Stimulated activated naive CD8-positive, alpha-beta T cell treated with anti-CD3 and anti-CD28 coated beads, Interleukin-15, Interleukin-2, amounts not matched to agents 100 ng/mL and 50 ng/mL, for 24 hours (primary cell): ENCODE data around the gene MYBPC3.

Experiments used
- H3K27ac Mint-ChIP-seq: one replicate; pipeline ENCODE4 v1.8.0; 2021; ENCODE audit warnings: mild to moderate bottlenecking, mixed read lengths
- H3K27me3 Mint-ChIP-seq: one replicate; pipeline ENCODE4 v1.8.0; 2021; ENCODE audit warnings: mixed read lengths
- H3K36me3 Mint-ChIP-seq: one replicate; pipeline ENCODE4 v1.8.0; 2021; ENCODE audit warnings: low read depth, mixed read lengths
- H3K4me1 Mint-ChIP-seq: one replicate; pipeline ENCODE4 v1.8.0; 2021; ENCODE audit warnings: low read depth, mixed read lengths
- H3K4me3 Mint-ChIP-seq: one replicate; pipeline ENCODE4 v1.8.0; 2021; ENCODE audit warnings: mild to moderate bottlenecking, mixed read lengths
- H3K9me3 Mint-ChIP-seq: one replicate; pipeline ENCODE4 v1.8.0; 2021; ENCODE audit warnings: mixed read lengths

MYBPC3 gene

GRCh38 chr11:47390422-47390760, 37.9 kb upstream of the MYBPC3 start:
- peaks cover 60% of the 10 kb centered on the region for H3K4me1 Mint-ChIP-seq
- no peaks in the 10 kb centered on the region for H3K27me3 Mint-ChIP-seq
- no peak overlapping the region for H3K4me3 Mint-ChIP-seq
- no peaks in the 10 kb centered on the region for H3K36me3 Mint-ChIP-seq
- H3K27ac Mint-ChIP-seq: no peak overlapping the region
- no peaks in the 10 kb centered on the region for H3K9me3 Mint-ChIP-seq

DNA sequence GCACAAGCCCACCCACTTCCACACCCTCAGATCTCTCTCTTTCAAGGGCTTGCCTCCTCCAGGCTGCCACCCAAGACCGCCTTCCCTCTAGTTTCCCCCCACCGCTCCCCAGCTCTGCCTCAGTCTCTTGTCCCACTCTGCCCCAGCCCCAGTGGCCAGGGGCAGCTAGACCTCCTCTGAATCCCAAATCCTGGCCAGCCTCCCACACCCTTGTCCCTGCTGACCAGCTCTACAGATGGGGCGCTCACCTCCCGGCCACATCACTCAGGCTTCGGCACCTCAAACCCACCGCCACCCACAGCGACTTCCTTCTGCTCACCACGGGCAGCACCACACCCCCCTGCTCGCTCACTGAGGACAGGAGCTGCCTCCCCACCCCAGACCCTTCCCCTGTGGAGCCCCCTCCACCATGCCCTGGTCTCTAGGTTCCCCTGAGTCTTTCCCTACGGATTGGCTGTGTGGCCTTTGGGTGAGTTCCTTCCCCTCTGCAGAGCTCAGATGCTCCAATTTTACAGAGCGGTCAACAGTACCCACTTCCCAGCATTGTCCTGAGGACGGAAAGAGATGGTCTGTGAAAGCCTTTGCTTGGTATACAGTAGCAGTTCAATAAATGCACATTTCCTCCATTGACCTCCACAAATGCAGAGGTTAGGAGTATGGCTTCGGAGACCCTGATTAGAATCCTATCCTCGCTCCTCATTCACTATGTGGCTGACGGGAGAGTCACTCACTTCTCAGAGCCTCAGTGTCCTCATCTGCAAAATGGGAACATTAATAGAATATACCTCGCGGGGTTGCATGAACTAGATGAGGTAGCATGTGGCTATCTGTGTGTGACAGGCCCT, 37.3 kb upstream of the MYBPC3 start:
- peak overlapping the region; percentile 16 for H3K27ac Mint-ChIP-seq
- H3K9me3 Mint-ChIP-seq: no peaks in the 10 kb centered on the region
- no peaks in the 10 kb centered on the region for H3K36me3 Mint-ChIP-seq
- H3K4me1 Mint-ChIP-seq: peaks cover 55% of the 10 kb centered on the region
- no peak overlapping the region for H3K4me3 Mint-ChIP-seq
- H3K27me3 Mint-ChIP-seq: no peaks in the 10 kb centered on the region

DNA sequence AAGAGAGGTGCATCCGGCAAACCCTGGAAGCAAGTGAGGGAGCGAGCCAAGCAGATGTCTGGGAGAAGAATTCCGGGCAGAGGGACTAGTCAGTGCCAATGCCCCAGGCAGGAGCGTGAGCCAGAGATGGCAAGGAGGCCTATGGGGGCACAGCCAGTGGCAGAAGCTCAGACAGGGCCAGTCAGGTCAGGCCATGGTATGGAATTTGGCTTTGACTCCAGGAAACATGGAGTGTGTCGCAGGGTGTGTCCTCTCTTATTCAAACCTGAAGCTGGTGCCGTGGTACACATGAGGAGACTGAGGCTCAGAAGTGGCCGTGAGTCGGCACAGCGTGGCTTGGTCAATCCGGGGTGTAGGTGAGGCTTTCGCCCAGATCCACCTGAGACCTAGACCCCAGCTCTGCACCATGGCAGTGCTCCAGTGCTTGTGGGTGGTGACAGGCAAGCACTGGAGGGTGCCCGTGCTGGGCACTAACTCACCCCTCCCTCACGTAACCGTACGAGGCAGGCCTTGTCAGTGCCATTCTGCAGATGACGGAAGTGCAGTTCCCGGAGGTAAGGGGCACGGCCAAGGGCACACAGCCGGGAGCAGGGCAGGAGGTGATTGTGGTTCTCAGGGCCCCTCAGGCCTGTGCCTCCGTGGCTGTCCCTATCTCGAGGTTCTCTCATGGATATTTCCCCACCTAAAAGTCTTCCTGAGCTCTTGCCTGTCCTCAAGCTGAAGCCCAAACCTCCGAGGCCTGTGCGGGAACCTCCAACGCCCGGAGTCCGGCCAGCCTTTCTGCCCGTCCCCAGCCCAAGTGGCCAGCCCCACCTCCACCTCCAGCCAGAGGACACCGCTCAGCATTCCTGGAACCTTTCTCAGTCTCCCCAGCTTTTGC, 36.4 kb upstream of the MYBPC3 start:
- H3K27me3 Mint-ChIP-seq: no peaks in the 10 kb centered on the region
- H3K4me1 Mint-ChIP-seq: peaks cover 47% of the 10 kb centered on the region
- H3K36me3 Mint-ChIP-seq: no peaks in the 10 kb centered on the region
- H3K9me3 Mint-ChIP-seq: no peaks in the 10 kb centered on the region
- H3K4me3 Mint-ChIP-seq: no peak overlapping the region
- H3K27ac Mint-ChIP-seq: peak overlapping the region; percentile 31

GRCh38 chr11:47387944-47388696, 35.6 kb upstream of the MYBPC3 start:
- no peaks in the 10 kb centered on the region for H3K36me3 Mint-ChIP-seq
- H3K9me3 Mint-ChIP-seq: no peaks in the 10 kb centered on the region
- peak overlapping the region; percentile 31 for H3K27ac Mint-ChIP-seq
- no peaks in the 10 kb centered on the region for H3K27me3 Mint-ChIP-seq
- peaks cover 40% of the 10 kb centered on the region for H3K4me1 Mint-ChIP-seq
- H3K4me3 Mint-ChIP-seq: no peak overlapping the region

DNA sequence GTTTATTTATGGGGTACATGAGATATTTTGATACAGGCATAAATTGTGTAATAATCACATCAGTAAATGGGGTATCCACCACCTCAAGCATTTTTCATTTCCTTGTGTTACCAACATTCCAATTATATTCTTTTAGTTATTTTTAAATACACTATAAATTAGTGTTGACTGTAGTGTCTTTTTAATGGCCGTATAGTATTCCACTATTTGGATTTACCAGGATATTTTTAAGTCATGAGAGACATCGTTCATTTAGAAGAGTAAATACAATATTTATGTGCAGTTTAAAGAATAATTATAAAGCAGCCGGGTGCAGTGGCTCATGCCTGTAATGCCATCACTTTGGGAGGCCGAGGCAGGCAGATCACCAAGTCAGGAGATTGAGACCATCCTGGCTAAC, 32.0 kb upstream of the MYBPC3 start:
- Mint-ChIP-seq H3K27ac (no peak overlapping the region), H3K4me1 (peaks cover 18% of the 10 kb centered on the region)

DNA sequence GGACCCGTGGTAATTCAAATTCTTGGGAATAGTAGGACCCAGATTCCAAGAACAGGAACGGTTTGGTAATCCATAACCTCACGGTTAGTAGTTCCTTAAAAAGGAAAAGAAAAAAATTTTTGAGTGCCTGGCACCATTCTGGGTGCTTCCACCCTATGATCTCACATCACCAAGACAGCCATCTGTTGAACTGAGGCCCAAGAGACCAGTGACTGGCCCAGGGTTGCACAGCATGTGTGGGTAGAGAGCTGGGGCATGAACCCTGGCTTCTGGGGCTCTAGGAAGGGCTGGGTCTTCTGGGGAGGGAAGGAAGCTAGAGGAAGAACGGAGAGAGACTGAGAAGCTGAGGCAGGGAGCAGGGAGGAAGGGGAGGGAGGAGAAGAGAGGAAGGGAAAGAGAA, 30.6 kb upstream of the MYBPC3 start:
- no peaks in the 10 kb centered on the region for H3K27me3 Mint-ChIP-seq
- H3K9me3 Mint-ChIP-seq: no peaks in the 10 kb centered on the region
- H3K4me3 Mint-ChIP-seq: no peak overlapping the region
- no peak overlapping the region for H3K27ac Mint-ChIP-seq
- no peaks in the 10 kb centered on the region for H3K36me3 Mint-ChIP-seq
- H3K4me1 Mint-ChIP-seq: peaks cover 7% of the 10 kb centered on the region

More for the DNA sequence above, 32.0 kb upstream of the MYBPC3 start:
- Mint-ChIP-seq H3K27me3 (no peaks in the 10 kb centered on the region), H3K9me3 (no peaks in the 10 kb centered on the region), H3K4me3 (no peak overlapping the region), H3K36me3 (no peaks in the 10 kb centered on the region)

GRCh38 chr11:47380078-47380477, 27.6 kb upstream of the MYBPC3 start:
- H3K36me3 Mint-ChIP-seq: no peaks in the 10 kb centered on the region
- H3K27ac Mint-ChIP-seq: no peak overlapping the region
- no peaks in the 10 kb centered on the region for H3K9me3 Mint-ChIP-seq
- no peaks in the 10 kb centered on the region for H3K27me3 Mint-ChIP-seq
- H3K4me1 Mint-ChIP-seq: peaks cover 9% of the 10 kb centered on the region
- H3K4me3 Mint-ChIP-seq: no peak overlapping the region

DNA sequence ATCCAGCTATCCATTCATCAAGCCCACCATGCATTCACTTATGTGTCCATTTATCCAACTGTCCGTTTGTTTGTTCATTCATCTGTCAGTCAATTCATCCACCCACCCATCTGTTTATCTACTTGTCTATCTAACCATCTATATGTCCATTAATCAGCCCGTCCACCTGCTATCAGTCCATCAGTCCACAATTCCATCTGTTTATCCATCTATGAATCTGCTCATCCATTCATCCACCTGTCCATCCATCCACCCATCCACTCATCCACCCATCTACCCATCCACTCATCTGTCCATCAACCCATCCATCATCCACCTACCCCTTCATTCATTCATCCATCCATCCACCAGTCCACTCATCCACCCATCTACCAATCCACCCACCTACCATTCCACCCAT, 26.8 kb upstream of the MYBPC3 start:
- H3K27me3 Mint-ChIP-seq: no peaks in the 10 kb centered on the region
- H3K4me3 Mint-ChIP-seq: no peak overlapping the region
- H3K36me3 Mint-ChIP-seq: no peaks in the 10 kb centered on the region
- H3K4me1 Mint-ChIP-seq: peaks cover 17% of the 10 kb centered on the region
- H3K9me3 Mint-ChIP-seq: no peaks in the 10 kb centered on the region
- no peak overlapping the region for H3K27ac Mint-ChIP-seq

- no peak overlapping the region for H3K4me3 Mint-ChIP-seq
- no peaks in the 10 kb centered on the region for H3K27me3 Mint-ChIP-seq
- peaks cover 22% of the 10 kb centered on the region for H3K4me1 Mint-ChIP-seq
- no peaks in the 10 kb centered on the region for H3K9me3 Mint-ChIP-seq
- H3K27ac Mint-ChIP-seq: no peak overlapping the region
- no peaks in the 10 kb centered on the region for H3K36me3 Mint-ChIP-seq
Measured at GRCh38 chr11:47378836-47379170, 26.3 kb upstream of the MYBPC3 start.

- Mint-ChIP-seq H3K36me3 (no peaks in the 10 kb centered on the region), H3K27ac (peak within 1 kb of the TSS; percentile 69), H3K4me3 (peak within 1 kb of the TSS; percentile 44), H3K9me3 (no peaks in the 10 kb centered on the region), H3K27me3 (no peaks in the 10 kb centered on the region), H3K4me1 (peaks cover 22% of the 10 kb centered on the region)
Measured at GRCh38 chr11:47378010-47378835, 25.7 kb upstream of the MYBPC3 start, which contains the start of gene SPI1. Gene SPI1 (minus strand): TSS chr11:47378547. CDS start chr11:47378353, 194 bp downstream.

- Mint-ChIP-seq H3K9me3 (no peaks in the 10 kb centered on the region), H3K36me3 (no peaks in the 10 kb centered on the region), H3K4me1 (peaks cover 22% of the 10 kb centered on the region), H3K27me3 (no peaks in the 10 kb centered on the region), H3K27ac (no peak overlapping the region), H3K4me3 (peak overlapping the region; percentile 44)
Measured at GRCh38 chr11:47377571-47378009, 25.1 kb upstream of the MYBPC3 start.

DNA sequence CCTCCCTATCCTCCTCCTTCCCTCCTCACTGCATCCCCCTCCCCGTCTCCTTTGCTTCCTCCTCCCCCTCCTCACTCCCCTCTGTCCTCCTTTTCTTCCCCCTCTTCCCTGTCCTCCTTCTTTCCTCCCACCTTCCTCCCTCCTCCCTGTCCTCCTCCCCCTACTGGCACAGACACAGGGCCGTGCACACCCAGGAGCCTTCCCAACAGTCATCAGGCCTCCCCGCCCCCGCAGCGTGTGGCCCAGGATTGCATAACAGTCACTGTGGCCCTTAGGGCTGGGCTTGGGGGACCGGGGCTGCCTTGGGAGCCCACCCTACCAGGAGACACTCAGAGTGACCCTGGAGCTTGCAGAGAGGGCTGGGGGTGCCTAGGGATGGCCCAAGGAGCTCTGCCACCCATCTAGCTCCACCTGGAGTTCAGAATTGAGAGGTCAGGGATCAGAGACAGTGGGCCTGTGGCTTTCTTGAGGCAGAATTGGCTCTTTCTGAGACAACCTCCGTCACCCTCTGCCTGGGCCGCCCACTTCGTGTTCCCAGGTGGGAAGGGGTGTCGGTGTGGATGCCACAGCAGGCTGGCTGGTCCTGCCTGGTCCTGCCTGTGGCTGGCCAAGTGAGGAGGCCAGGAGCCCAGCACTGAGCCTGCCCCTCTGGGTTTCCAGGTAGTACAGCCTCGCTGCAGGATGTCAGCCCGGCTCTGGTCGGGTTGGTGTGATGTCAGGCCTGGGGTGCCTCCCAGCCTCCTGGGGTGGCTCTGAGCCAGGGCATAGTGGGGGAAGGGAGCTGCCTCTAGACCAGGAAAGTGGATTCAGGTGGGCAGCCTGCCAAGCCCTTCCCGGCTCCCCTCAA, 24.2 kb upstream of the MYBPC3 start:
- no peak overlapping the region for H3K27ac Mint-ChIP-seq
- no peaks in the 10 kb centered on the region for H3K27me3 Mint-ChIP-seq
- no peaks in the 10 kb centered on the region for H3K36me3 Mint-ChIP-seq
- peaks cover 22% of the 10 kb centered on the region for H3K4me1 Mint-ChIP-seq
- peak overlapping the region; percentile 44 for H3K4me3 Mint-ChIP-seq
- H3K9me3 Mint-ChIP-seq: no peaks in the 10 kb centered on the region

DNA sequence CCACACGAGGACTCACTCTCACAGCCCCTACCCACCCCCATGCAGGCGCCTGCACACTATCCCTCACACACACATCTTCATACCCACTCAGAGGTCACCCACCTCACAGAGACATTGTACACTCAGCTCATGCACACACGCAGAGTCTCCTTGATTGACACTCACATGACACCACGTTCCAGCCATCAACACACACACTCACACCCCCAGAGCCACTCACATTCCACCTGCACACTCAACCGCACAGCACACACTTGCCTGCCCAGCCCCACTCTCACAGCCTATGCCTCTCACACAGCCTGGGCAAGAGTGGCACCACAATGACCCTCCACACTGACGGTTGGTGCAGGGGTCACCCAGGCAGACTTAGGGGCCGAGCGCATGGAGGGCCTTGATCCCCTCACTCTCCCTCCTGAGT, 23.6 kb upstream of the MYBPC3 start:
- Mint-ChIP-seq H3K36me3 (no peaks in the 10 kb centered on the region), H3K4me1 (peaks cover 22% of the 10 kb centered on the region), H3K27ac (no peak overlapping the region), H3K27me3 (no peaks in the 10 kb centered on the region), H3K9me3 (no peaks in the 10 kb centered on the region), H3K4me3 (peak overlapping the region; percentile 44)
